ENCODE data around the gene ROR2. TPM values are rescaled to one million over a fixed set of nuclear protein-coding genes. Genes with fewer than 3 reads are reported as not detected.

The ROR2 gene
- total and polyA plus RNA-seq, 2 of the 8 experiments (the other 6 are each of a cell fraction or from before 2014, with no cell fraction given) = 2.7 to 4.3 TPM

- TF ChIP-seq CHD7 (IDR thresholded peaks at IDR 0.05; ENCODE audit: insufficient replicate concordance, low read length) = no peak
- no peak for TF ChIP-seq CREB1 (IDR thresholded peaks at IDR 0.05)
- TF ChIP-seq POU5F1 (IDR thresholded peaks at IDR 0.05; ENCODE audit: low read depth, low read length) = no peak
- TF ChIP-seq GTF2F1 (IDR thresholded peaks at IDR 0.05; ENCODE audit: borderline replicate concordance, low read depth, low read length) = no peak
- TF ChIP-seq SIN3A (conservative IDR thresholded peaks at IDR 0.05 in 1 of 2, IDR thresholded peaks at IDR 0.05 in 1 of 2; ENCODE audit: low read depth in 1 of 2, low read length in 2 of 2) = no peak
- TF ChIP-seq FOSL1 (IDR thresholded peaks at IDR 0.05; ENCODE audit: insufficient read depth, low read depth, low read length) = no peak
- no peak for TF ChIP-seq CTCF (IDR thresholded peaks at IDR 0.05; ENCODE audit: control extremely low read depth in 1 of 3, insufficient read depth in 1 of 3, low read depth in 1 of 3, low read length in 3 of 3)
- no peak for TF ChIP-seq BRCA1 (IDR thresholded peaks at IDR 0.05; ENCODE audit: low read depth, low read length)
- TF ChIP-seq CBX5 (IDR thresholded peaks at IDR 0.05; ENCODE audit: low read depth, low read length) = no peak
- no peak for TF ChIP-seq BACH1 (IDR thresholded peaks at IDR 0.05; ENCODE audit: low read length)
Measured at GRCh38 chr9:91934654-91935053, 15.4 kb downstream of the ROR2 start (continued).

Data from H1 (cell line).